ENCODE data around the gene TMEM79.

The TMEM79 gene, protein sequence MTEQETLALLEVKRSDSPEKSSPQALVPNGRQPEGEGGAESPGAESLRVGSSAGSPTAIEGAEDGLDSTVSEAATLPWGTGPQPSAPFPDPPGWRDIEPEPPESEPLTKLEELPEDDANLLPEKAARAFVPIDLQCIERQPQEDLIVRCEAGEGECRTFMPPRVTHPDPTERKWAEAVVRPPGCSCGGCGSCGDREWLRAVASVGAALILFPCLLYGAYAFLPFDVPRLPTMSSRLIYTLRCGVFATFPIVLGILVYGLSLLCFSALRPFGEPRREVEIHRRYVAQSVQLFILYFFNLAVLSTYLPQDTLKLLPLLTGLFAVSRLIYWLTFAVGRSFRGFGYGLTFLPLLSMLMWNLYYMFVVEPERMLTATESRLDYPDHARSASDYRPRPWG

DNA sequence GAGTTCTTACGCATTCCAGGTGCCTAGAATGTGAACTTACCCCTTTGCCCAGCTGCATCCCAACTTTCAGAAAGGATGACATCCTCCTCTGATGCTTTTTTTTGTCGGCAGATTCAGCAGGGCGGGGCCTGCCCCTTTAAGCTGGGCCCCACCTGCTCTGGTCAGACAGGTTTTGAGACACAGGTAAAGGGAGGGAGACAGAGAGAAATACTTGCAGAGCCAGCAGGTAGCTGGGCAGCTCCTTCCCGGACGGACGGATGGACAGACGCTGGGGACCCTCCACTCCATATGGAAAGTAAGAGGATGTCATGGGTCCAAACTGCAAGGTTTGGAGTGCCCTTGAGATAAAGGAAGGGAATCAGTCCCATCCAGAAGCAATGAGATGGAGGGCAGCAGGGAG lies at the start of gene TMEM79:
Gene TMEM79 (plus strand): TSS at position 214 of the 400 bp plus-strand sequence. CDS start 902 bp downstream, outside the sequence.
- DNase-seq (ENCODE audit: low read depth): no peak

- DNase-seq (ENCODE audit: low read depth): no peak
These were observed 48.0 kb upstream of the TMEM79 start for GRCh38 chr1:156236164-156236563.

- DNase-seq (ENCODE audit: low read depth): no peak
These were observed 45.9 kb upstream of the TMEM79 start for GRCh38 chr1:156238248-156238647.

DNA sequence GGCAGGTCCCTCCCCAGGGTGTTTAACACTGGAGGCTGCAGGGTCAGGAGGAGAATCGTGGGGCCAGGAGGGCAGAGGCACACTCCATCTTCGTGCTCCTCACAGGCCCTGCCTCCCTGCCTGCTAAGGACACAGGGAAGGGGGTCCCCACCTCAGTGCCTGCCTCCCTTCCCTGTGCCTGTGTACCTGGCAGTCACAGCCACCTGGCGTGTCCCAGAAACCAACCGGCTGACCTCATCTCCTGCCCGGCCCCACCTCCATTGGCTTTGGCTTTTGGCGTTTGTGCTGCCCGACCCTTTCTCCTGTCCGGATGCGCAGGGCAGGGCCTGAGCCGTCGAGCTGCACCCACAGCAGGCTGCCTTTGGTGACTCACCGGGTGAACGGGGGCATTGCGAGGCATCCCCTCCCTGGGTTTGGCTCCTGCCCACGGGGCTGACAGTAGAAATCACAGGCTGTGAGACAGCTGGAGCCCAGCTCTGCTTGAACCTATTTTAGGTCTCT lies 42.8 kb upstream of the TMEM79 start:
- DNase-seq (ENCODE audit: low read depth): peak; percentile 72

GRCh38 chr1:156241926-156242325 lies 42.2 kb upstream of the TMEM79 start, which contains the start of gene BGLAP:
Gene BGLAP, plus strand, starts transcription at chr1:156242184. Its CDS starts 48 bp downstream, at chr1:156242232.
- DNase-seq (ENCODE audit: low read depth): no peak

GRCh38 chr1:156242738-156243137 lies 41.4 kb upstream of the TMEM79 start:
- no peak for DNase-seq (ENCODE audit: low read depth)

- no peak for DNase-seq (ENCODE audit: low read depth)
These were observed 40.0 kb upstream of the TMEM79 start for GRCh38 chr1:156244126-156244525.

- DNase-seq (ENCODE audit: low read depth): no peak
These were observed 39.4 kb upstream of the TMEM79 start for GRCh38 chr1:156244712-156245111.

GRCh38 chr1:156245451-156246232 lies 38.5 kb upstream of the TMEM79 start:
- peak; percentile 33 for DNase-seq (ENCODE audit: low read depth)

DNA sequence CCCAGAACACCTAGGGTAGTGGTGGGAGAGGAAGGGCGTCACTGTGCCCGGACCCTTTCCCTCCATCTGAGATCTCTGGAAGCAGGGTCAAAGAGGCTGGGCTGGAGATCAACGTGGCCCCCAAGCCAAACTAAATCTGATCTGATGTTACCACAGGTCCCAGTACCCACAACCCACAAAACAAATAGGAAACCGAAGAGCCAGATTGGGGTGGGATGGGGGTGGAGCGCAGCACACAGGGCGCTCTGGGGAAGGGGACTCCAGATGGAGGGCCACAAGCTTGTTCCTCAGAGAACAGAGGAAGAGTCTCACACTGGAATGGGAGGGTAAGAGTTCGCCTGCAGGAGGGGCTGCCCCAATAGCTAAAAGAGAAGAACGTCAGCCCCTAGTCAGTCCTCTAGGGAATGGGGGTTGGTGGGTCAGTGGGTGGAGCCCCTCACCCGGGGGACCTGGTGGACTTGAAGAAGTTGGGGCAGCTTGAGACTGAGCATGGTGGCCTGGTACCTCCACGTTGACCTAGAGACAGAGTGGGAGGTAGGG lies 37.8 kb upstream of the TMEM79 start:
- no peak for DNase-seq (ENCODE audit: low read depth)

GRCh38 chr1:156246781-156247459 lies 37.2 kb upstream of the TMEM79 start:
- peak; percentile 26 for DNase-seq (ENCODE audit: low read depth)

DNA sequence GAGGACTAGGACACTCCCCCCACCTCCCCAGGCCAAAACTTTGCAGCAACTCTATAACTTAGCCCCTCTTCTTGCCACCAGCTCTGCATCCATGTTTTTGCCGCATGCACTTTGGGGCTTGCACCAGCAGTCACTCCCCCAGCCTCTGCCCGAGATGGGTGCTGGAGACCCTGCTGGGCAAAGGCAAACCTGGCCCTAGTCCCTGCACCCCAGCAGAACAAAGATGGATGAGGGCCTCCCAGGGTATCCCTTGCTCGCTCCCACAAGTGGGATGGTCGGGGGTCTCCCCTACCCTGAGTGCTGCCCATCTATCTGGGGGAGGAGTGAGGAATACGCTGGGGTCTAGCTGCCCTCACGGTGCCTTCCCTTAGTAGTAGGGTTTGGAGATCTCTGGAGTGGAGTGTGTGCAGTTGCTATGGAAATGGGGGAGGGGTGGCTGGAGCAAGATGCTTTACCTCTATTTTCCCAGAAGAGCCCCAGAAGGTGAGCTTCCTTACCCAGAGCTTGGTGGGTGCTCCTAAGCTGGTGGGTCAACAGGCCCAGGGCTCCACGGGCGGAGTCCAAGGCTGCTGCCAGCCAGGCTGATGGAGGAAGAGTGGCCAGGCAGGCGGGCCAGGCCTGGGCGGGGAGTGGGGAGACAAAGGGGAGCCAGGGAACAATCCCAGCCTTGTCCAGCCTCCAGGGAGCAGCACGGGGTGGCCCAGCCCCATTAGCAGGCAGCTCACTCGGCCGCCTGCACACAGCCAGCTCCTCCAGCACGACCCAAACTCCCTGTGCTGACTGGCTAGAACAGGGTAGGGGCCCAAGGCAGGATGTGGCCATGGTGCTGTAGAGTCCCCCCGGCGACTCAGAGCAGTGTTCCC lies 36.4 kb upstream of the TMEM79 start, which contains the start of gene PAQR6:
Gene PAQR6 (minus strand): TSS at position 597 of the 863 bp plus-strand sequence. CDS start 1,325 bp downstream, outside the sequence.
- DNase-seq (ENCODE audit: low read depth): peak; percentile 18

- no peak for DNase-seq (ENCODE audit: low read depth)
These were observed 35.8 kb upstream of the TMEM79 start for GRCh38 chr1:156248323-156248683.

DNA sequence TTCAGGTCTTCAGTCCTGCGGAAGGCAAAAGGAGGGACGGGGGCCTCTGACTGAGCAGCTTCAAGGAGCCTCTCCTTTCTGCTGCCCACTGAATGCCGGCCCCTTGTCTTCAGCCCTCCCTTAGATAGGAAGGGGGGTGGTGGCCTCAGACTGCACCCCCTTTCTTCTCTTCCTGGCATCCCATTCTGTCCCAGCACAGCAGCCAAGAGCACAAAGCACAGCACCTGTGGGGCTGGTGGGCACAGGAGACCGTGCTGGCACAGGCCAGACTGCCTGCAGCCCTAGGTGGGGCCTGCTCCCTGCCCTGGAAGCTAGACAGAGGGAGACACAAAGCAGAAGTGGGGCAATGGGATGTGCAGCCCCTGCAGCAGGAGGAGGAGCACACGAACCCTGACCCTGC lies 34.5 kb upstream of the TMEM79 start:
- no peak for DNase-seq (ENCODE audit: low read depth)

- no peak for DNase-seq (ENCODE audit: low read depth)
These were observed 32.6 kb upstream of the TMEM79 start for GRCh38 chr1:156251527-156251926.

DNA sequence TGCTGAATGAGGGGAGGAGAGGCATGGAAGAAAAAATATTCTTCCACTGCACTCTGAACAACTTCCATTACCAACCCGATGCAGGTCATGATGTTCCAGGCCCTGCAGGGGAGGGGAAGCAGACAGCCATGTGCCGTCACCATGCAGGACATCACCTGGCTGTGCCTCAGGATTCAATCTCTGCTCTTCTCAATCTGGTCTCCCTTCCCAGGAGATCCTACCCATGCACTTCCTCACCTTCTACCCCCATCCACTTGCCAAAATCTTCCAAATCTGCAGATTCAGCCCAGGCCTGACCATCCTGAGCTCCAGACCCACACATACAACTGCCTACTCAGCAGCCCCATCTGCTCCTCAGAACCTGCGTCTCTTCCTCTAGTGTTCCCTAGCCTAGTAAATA lies 30.5 kb upstream of the TMEM79 start:
- DNase-seq (ENCODE audit: low read depth): no peak

DNA sequence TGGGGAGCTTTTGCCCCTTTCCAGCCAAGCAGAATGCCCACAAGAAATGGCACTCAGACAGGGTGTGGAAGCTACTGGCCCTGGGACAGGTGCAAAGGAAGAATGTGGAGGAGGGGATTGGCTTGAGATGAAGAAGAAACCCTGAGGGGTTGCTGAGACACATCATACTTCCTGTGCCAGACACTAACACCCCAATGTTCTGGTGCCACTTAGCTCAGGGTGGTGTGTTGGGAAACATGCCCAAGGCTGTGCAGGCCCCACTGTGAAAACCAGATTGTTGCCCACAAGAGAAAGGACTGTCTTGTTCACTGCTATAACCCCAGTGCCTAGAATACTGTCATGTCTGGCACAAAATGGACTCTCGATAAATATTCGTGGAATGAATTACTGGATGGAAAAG lies 26.4 kb upstream of the TMEM79 start:
- DNase-seq (ENCODE audit: low read depth): no peak

DNA sequence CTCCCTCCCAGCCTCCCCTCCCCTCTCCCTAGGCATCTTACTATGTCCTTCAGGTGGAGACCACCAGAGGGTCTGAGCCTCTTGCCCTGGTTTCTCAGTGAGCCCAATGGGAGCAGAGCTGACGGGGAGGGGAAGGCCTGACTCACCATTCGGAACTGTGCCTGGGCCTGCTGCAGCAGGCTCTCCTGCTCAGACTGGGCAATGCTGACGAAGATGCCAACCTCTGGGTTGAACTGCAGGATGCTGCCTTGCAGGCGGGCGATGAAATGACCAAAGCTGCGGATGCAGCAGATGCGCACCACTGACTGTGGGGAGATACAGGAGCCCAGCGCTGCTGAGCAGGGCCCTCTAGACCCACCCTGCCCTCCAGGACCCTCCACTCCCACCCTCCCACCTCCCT lies 25.3 kb upstream of the TMEM79 start:
- DNase-seq (ENCODE audit: low read depth): no peak

- peak; percentile 38 for DNase-seq (ENCODE audit: low read depth)
These were observed 24.3 kb upstream of the TMEM79 start for GRCh38 chr1:156259805-156260204.

DNA sequence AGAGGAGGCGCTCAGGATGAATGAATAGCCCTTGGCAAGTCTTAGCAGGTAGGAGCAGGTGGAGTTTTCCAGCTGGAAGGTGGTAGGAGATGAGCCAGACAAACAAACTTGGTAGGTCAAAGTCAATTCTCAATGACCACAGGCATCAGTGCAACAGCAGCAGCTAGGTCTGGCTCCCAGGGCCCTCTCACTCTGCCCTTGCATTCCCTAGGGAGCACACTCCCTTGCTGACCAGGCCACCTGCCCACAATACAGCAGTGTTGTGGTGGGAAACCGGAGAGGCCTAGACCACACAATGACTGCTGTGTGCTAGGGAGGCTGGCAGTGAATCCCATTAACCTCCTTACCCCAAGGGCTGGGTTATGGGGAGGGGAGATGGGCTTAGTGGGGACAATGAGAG lies 23.2 kb upstream of the TMEM79 start:
- no peak for DNase-seq (ENCODE audit: low read depth)
